HCT116 (cell line): ENCODE measurements around the gene HOXB8. TPM values are rescaled to one million over a fixed set of nuclear protein-coding genes. Genes with fewer than 3 reads are reported as not detected.

Experiments used
- ATAC-seq: fragments of 200-7000 bp; cut with Tn5 transposase; 2 replicates; pipeline ENCODE4 v1.9.1; 2020; ENCODE audit warnings: mild to moderate bottlenecking, moderate library complexity
- BruUV-seq: library from RNA; stranded (reverse); fragments of 400-500 nt; replicated peaks from 2 replicates; lab custom pipeline; 2021; lab: Mats Ljungman, UMichigan
- CTCF ChIA-PET: fragments of 300-600 bp; sonication (Branson Sonifier 250); formaldehyde crosslinking; loops from one replicate; lab custom pipeline; 2021; ENCODE audit warnings: antibody characterized with exemption; lab: Charles Lee
- POLR2A ChIA-PET: fragments of 300-600, 350-600 bp; sonication (Branson Sonifier 250); formaldehyde crosslinking; loops from one replicate; lab custom pipeline; 2021; ENCODE audit warnings: antibody characterized with exemption; lab: Charles Lee
- RAD21 ChIA-PET, 2 experiments: fragments of 300-600 bp; sonication (Branson Sonifier 250); formaldehyde crosslinking; loops; one replicate each; lab custom pipeline; 2023; ENCODE audit warnings: low total read pairs in 2 of 2; ENCODE audit not compliant: uncharacterized antibody in 2 of 2, unreplicated experiment in 2 of 2, low non-redundant PET in 1 of 2; lab: Charles Lee
- DNase-seq: peaks from one replicate; pipeline ENCODE4 v3.0.0-alpha.2; 2010; ENCODE audit warnings: low read depth, low spot score
- H2AFZ ChIP-seq: fragments of 200-600 bp; shearing (Covaris generic), sonication (generic); 2 replicates; pipeline ENCODE4 v1.6.1; 2017; ENCODE audit warnings: low read depth, mixed run types, mixed read lengths, antibody characterized with exemption, low read length; ENCODE audit not compliant: poor library complexity, severe bottlenecking
- H3K27ac ChIP-seq: 2 replicates; pipeline ENCODE4 v1.5.1; 2012; ENCODE audit warnings: low read depth, low read length
- H3K27me3 ChIP-seq: fragments of 200-600 bp; sonication (generic); 2 replicates; pipeline ENCODE4 v1.6.1; 2016; ENCODE audit warnings: mixed run types, low read length, mixed read lengths; ENCODE audit not compliant: insufficient read depth
- H3K36me3 ChIP-seq, 2 experiments: fragments of 200-500 bp in 1 of 2; fragments of 200-600 bp in 1 of 2; sonication (Bioruptor generic) in 1 of 2; sonication (generic) in 1 of 2; 2 replicates each; pipeline versions ENCODE4 v1.5.1 to v1.6.1; 2014 to 2016; ENCODE audit warnings: low read length in 2 of 2, inconsistent platforms in 1 of 2, mixed read lengths in 1 of 2, mixed run types in 1 of 2; ENCODE audit not compliant: insufficient read depth in 2 of 2, control insufficient read depth in 1 of 2
- H3K4me1 ChIP-seq, 2 experiments: fragments of 200-600 bp in 1 of 2; sonication (generic) in 1 of 2; 2 replicates each; pipeline versions ENCODE4 v1.5.1 to v1.6.1; 2012 to 2017; ENCODE audit warnings: low read length in 2 of 2, inconsistent platforms in 1 of 2, mild to moderate bottlenecking in 1 of 2, mixed read lengths in 1 of 2, mixed run types in 1 of 2, moderate library complexity in 1 of 2; ENCODE audit not compliant: insufficient read depth in 2 of 2, control insufficient read depth in 1 of 2
- H3K4me2 ChIP-seq: fragments of 200-600 bp; sonication (generic); 2 replicates; pipeline ENCODE4 v1.6.1; 2017; ENCODE audit warnings: mixed run types, low read length, mixed read lengths
- H3K4me3 ChIP-seq, 2 experiments: fragments of 200-600 bp in 1 of 2; sonication (generic) in 1 of 2; replicated peaks in 1 of 2; 2 replicates each; pipeline ENCODE4 v1.5.1; 2011 to 2016; ENCODE audit warnings: low read length in 2 of 2, control low read depth in 1 of 2, low read depth in 1 of 2, mild to moderate bottlenecking in 1 of 2, mixed read lengths in 1 of 2, mixed run types in 1 of 2
- H3K79me2 ChIP-seq: fragments of 200-600 bp; sonication (generic); 2 replicates; pipeline ENCODE4 v1.6.1; 2017; ENCODE audit warnings: mild to moderate bottlenecking, mixed run types, low read length, moderate library complexity, mixed read lengths; ENCODE audit not compliant: insufficient read depth
- H3K9ac ChIP-seq: fragments of 200-600 bp; sonication (generic); 2 replicates; pipeline ENCODE4 v1.6.1; 2016; ENCODE audit warnings: low read length, mixed read lengths
- H3K9me2 ChIP-seq: fragments of 200-600 bp; sonication (generic), shearing (Covaris generic); 2 replicates; pipeline ENCODE4 v1.6.1; 2017; ENCODE audit warnings: mixed run types, mild to moderate bottlenecking, moderate library complexity; ENCODE audit not compliant: insufficient read depth
- H3K9me3 ChIP-seq, 2 experiments: fragments of 200-500 bp in 1 of 2; fragments of 200-600 bp in 1 of 2; sonication (Bioruptor generic) in 1 of 2; sonication (generic) in 1 of 2; 2 replicates each; pipeline ENCODE4 v1.6.1; 2014 to 2017; ENCODE audit warnings: low read length in 2 of 2, mixed read lengths in 2 of 2, inconsistent platforms in 1 of 2, low read depth in 1 of 2, mild to moderate bottlenecking in 1 of 2, mixed run types in 1 of 2, moderate library complexity in 1 of 2; ENCODE audit not compliant: control insufficient read depth in 1 of 2, insufficient read depth in 1 of 2
- H4K20me1 ChIP-seq: fragments of 200-600 bp; sonication (generic), shearing (Covaris generic); 2 replicates; pipeline ENCODE4 v1.6.1; 2017; ENCODE audit warnings: mixed run types, mild to moderate bottlenecking, moderate library complexity; ENCODE audit not compliant: insufficient read depth
- ATF3 ChIP-seq: IDR thresholded peaks from 2 replicates; pipeline ENCODE4 v1.6.1; 2012
- CBX3 ChIP-seq: IDR thresholded peaks from 2 replicates; pipeline ENCODE4 v1.6.1; 2012; ENCODE audit warnings: low read depth
- CEBPB ChIP-seq: IDR thresholded peaks from 2 replicates; pipeline ENCODE4 v1.6.1; 2012; ENCODE audit warnings: low read depth
- EGR1 ChIP-seq: IDR thresholded peaks from 2 replicates; pipeline ENCODE4 v1.6.1; 2012; ENCODE audit warnings: low read depth
- ELF1 ChIP-seq: IDR thresholded peaks from 2 replicates; pipeline ENCODE4 v1.6.1; 2012; ENCODE audit warnings: low read depth, borderline replicate concordance
- EZH2 ChIP-seq: fragments of 200-600 bp; sonication (generic); IDR thresholded peaks from 2 replicates; pipeline ENCODE4 v1.6.1; 2017; ENCODE audit warnings: antibody characterized with exemption, mixed run types
- JUND ChIP-seq: IDR thresholded peaks from 2 replicates; pipeline ENCODE4 v1.6.1; 2012
- MAX ChIP-seq: IDR thresholded peaks from 2 replicates; pipeline ENCODE4 v1.6.1; 2012
- POLR2A ChIP-seq: IDR thresholded peaks from 2 replicates; pipeline ENCODE4 v1.7.0; 2011; ENCODE audit warnings: borderline replicate concordance; ENCODE audit not compliant: insufficient read depth, insufficient read length; ENCODE audit errors: extremely low read depth
- POLR2AphosphoS5 ChIP-seq: IDR thresholded peaks from 2 replicates; pipeline ENCODE4 v1.6.1; 2011; ENCODE audit warnings: mild to moderate bottlenecking, low read depth, low read length, moderate library complexity
- RAD21 ChIP-seq: IDR thresholded peaks from 2 replicates; pipeline ENCODE4 v1.6.1; 2012; ENCODE audit warnings: low read depth, mild to moderate bottlenecking
- REST ChIP-seq: IDR thresholded peaks from 2 replicates; pipeline ENCODE4 v1.6.1; 2012; ENCODE audit warnings: low read depth
- SP1 ChIP-seq: IDR thresholded peaks from 2 replicates; pipeline ENCODE4 v1.6.1; 2012; ENCODE audit warnings: low read depth
- SRF ChIP-seq: IDR thresholded peaks from 2 replicates; pipeline ENCODE4 v1.6.1; 2012; ENCODE audit warnings: low read depth
- TCF7L2 ChIP-seq: IDR thresholded peaks from 2 replicates; pipeline ENCODE4 v1.7.0; 2011; ENCODE audit warnings: borderline replicate concordance, inconsistent platforms; ENCODE audit not compliant: insufficient read depth, insufficient read length; ENCODE audit errors: extremely low read depth
- YY1 ChIP-seq: IDR thresholded peaks from 2 replicates; pipeline ENCODE4 v1.6.1; 2011; ENCODE audit warnings: low read length, low read depth, moderate library complexity, mild to moderate bottlenecking; ENCODE audit not compliant: insufficient replicate concordance; ENCODE audit errors: extremely low read depth
- ZBTB33 ChIP-seq: IDR thresholded peaks from 2 replicates; pipeline ENCODE4 v1.6.1; 2011; ENCODE audit warnings: mild to moderate bottlenecking, low read length, moderate library complexity; ENCODE audit not compliant: insufficient replicate concordance; ENCODE audit errors: extremely low read depth
- ZFX ChIP-seq: fragments of 450-650 bp; IDR thresholded peaks from 2 replicates; pipeline ENCODE4 v1.6.1; 2017
- ZNF274 ChIP-seq: fragments of 200-500 bp; sonication (Bioruptor generic); IDR thresholded peaks from 2 replicates; pipeline ENCODE4 v1.6.1; 2014; ENCODE audit warnings: mild to moderate bottlenecking, low read depth, low read length, inconsistent platforms
- intact Hi-C: fragments of 100-400 bp; cut with micrococcal nuclease; formaldehyde crosslinking; loops from 2 replicates; pipeline ENCODE4 v1.10.0; 2022
- total RNA-seq: library from RNA; stranded (reverse); gene quantifications from one replicate; pipeline ENCODE4 v1.2.1, GENCODE V29; 2021; ENCODE audit not compliant: unreplicated experiment

HOXB8 gene
- total RNA-seq, 1 experiment from 2014 or later = 44.7 TPM

GRCh38 chr17:48592577-48592976, 22.5 kb downstream of the HOXB8 start:
- Histone ChIP-seq H3K9me3 (no peaks in the 10 kb centered on the region), H3K9me2 (no peaks in the 10 kb centered on the region), H3K9ac (no peak overlapping the region), H4K20me1 (no peaks in the 10 kb centered on the region), H3K4me2 (no peak overlapping the region), H3K27me3 (no peaks in the 10 kb centered on the region), H3K4me3 (no peak overlapping the region), H3K79me2 (peaks cover 58% of the 10 kb centered on the region), H2AFZ (no peak overlapping the region), H3K4me1 (peaks cover 1 to 21% of the 10 kb centered on the region in 2 experiments; a peak in 3 of 4 replicates), H3K36me3 (peaks cover 16 to 30% of the 10 kb centered on the region in 2 experiments; a peak in 3 of 4 replicates), H3K27ac (no peak overlapping the region)
- ChIA-PET RAD21 (no interaction called here), CTCF (interaction anchor here (1.0 to 2.2 kb wide), 4 partner anchors 20 to 330 kb away, joined by 5 to 9 read pairs (median 5); no protein-coding TSS in a partner anchor), POLR2A (no interaction called here)
- intact Hi-C loops = no loop called here
- DNase-seq = no peak
- no TSS peak for BruUV-seq
- TF ChIP-seq ATF3 (no peak), REST (no peak), EGR1 (no peak), RAD21 (no peak), YY1 (no peak), CBX3 (no peak), CEBPB (no peak), EZH2 (no peak), JUND (no peak), ZNF274 (no peak), MAX (no peak), ELF1 (no peak), ZBTB33 (no peak), ZFX (no peak), POLR2AphosphoS5 (no peak), SRF (no peak), SP1 (no peak), TCF7L2 (no peak), POLR2A (no peak)
- ATAC-seq = no peak
